ENCODE results near the gene WSB1. TPM values are rescaled to one million over a fixed set of nuclear protein-coding genes. Genes with fewer than 3 reads are reported as not detected.

Gene WSB1
- total and polyA plus RNA-seq, 4 donors, result 26.6 to 86.2 (median 45.8) TPM

GRCh38 chr17:27329146-27329805 is 35.4 kb downstream of the WSB1 start:
- 92% methylated on average over 8 of the region's 8 CpGs for WGBS
- DNase-seq (ENCODE audit: low spot score), result no peak
- peaks cover 0 to 12% (median 7%) of the 10 kb centered on the region in 4 donors for H3K4me1 ChIP-seq (ENCODE audit: control insufficient read depth in 4 of 4, insufficient read depth in 4 of 4, low read length in 3 of 4)

GRCh38 chr17:27332047-27332393 is 38.1 kb downstream of the WSB1 start:
- Histone ChIP-seq H3K36me3 (ENCODE audit: control insufficient read depth in 4 of 4, insufficient read depth in 3 of 4, low read depth in 1 of 4, low read length in 3 of 4) (no peaks in the 10 kb centered on the region), H3K9ac (ENCODE audit: low read depth in 1 of 2, low read length in 2 of 2) (peak overlapping the region in 1 of 2 donors; percentile 21), H3K27ac (ENCODE audit: low read depth in 1 of 2, low read length in 2 of 2) (peak overlapping the region; percentile 86 to 97), H3K4me1 (ENCODE audit: control insufficient read depth in 4 of 4, insufficient read depth in 4 of 4, low read length in 3 of 4) (peaks cover 0 to 12% (median 7%) of the 10 kb centered on the region in 4 donors), H3K9me3 (ENCODE audit: control insufficient read depth in 4 of 4, low read length in 3 of 4) (no peaks in the 10 kb centered on the region), H3K27me3 (ENCODE audit: control insufficient read depth in 4 of 4, insufficient read depth in 4 of 4, low read length in 3 of 4) (no peaks in the 10 kb centered on the region), H3K4me3 (ENCODE audit: low read depth in 1 of 3, low read length in 3 of 3) (no peak overlapping the region)
- WGBS, result 81% methylated on average over 3 of the region's 3 CpGs
- no peak for DNase-seq (ENCODE audit: low spot score)
- TF ChIP-seq ATF3 (IDR thresholded peaks at IDR 0.05) (no peak), FOXA1 (IDR thresholded peaks at IDR 0.05) (no peak), TAF1 (conservative IDR thresholded peaks at IDR 0.05) (no peak), CTCF (IDR thresholded peaks at IDR 0.05; ENCODE audit: low read depth, low read length, missing input control) (no peak), FOXA2 (IDR thresholded peaks at IDR 0.05) (no peak), SP1 (IDR thresholded peaks at IDR 0.05) (no peak), HNF4G (IDR thresholded peaks at IDR 0.05) (no peak), JUND (IDR thresholded peaks at IDR 0.05) (no peak), YY1 (IDR thresholded peaks at IDR 0.05) (no peak), EGR1 (IDR thresholded peaks at IDR 0.05; ENCODE audit: low read depth in 2 of 2) (no peak), RXRA (IDR thresholded peaks at IDR 0.05) (no peak), GABPA (IDR thresholded peaks at IDR 0.05 in 1 of 2, conservative IDR thresholded peaks at IDR 0.05 in 1 of 2) (no peak)

More at GRCh38 chr17:27329146-27329805, 35.4 kb downstream of the WSB1 start:
- TF ChIP-seq MAX (IDR thresholded peaks at IDR 0.05), result no peak
- TF ChIP-seq NR2F2 (IDR thresholded peaks at IDR 0.05), result no peak
- no peak for TF ChIP-seq EGR1 (IDR thresholded peaks at IDR 0.05; ENCODE audit: low read depth in 2 of 2)
- TF ChIP-seq TAF1 (conservative IDR thresholded peaks at IDR 0.05), result no peak
- TF ChIP-seq ATF3 (IDR thresholded peaks at IDR 0.05), result no peak
- TF ChIP-seq HNF4G (IDR thresholded peaks at IDR 0.05), result no peak
- no peak for TF ChIP-seq GABPA (IDR thresholded peaks at IDR 0.05 in 1 of 2, conservative IDR thresholded peaks at IDR 0.05 in 1 of 2)
- TF ChIP-seq FOXA1 (IDR thresholded peaks at IDR 0.05), result no peak
- no peak for TF ChIP-seq FOXA2 (IDR thresholded peaks at IDR 0.05)
- no peak for TF ChIP-seq YY1 (IDR thresholded peaks at IDR 0.05)
- no peak for TF ChIP-seq CTCF (IDR thresholded peaks at IDR 0.05; ENCODE audit: low read depth, low read length, missing input control)
- TF ChIP-seq HNF4A (conservative IDR thresholded peaks at IDR 0.05), result no peak
- no peak for TF ChIP-seq JUND (IDR thresholded peaks at IDR 0.05)
- no peak for TF ChIP-seq SP1 (IDR thresholded peaks at IDR 0.05)
- no peak for TF ChIP-seq ZBTB33 (IDR thresholded peaks at IDR 0.05)
- Histone ChIP-seq H3K4me3 (ENCODE audit: low read depth in 1 of 3, low read length in 3 of 3) (no peak overlapping the region), H3K36me3 (ENCODE audit: control insufficient read depth in 4 of 4, insufficient read depth in 3 of 4, low read depth in 1 of 4, low read length in 3 of 4) (no peaks in the 10 kb centered on the region), H3K9ac (ENCODE audit: low read depth in 1 of 2, low read length in 2 of 2) (no peak overlapping the region), H3K27me3 (ENCODE audit: control insufficient read depth in 4 of 4, insufficient read depth in 4 of 4, low read length in 3 of 4) (no peaks in the 10 kb centered on the region), H3K27ac (ENCODE audit: low read depth in 1 of 2, low read length in 2 of 2) (no peak overlapping the region), H3K9me3 (ENCODE audit: control insufficient read depth in 4 of 4, low read length in 3 of 4) (no peaks in the 10 kb centered on the region)

All from liver (tissue), 9 donors.